WERI-Rb-1 (cell line): Measurements from ENCODE around the gene BCAS3.

Experiments used
- DNase-seq: peaks from one replicate; pipeline ENCODE4 v3.0.0-alpha.2; 2020
- H3K27ac ChIP-seq: fragments of 250-450 bp; sonication (Bioruptor Pico); 2 replicates; pipeline ENCODE4 v1.5.1; 2020; ENCODE audit warnings: mild to moderate bottlenecking, moderate library complexity
- H3K27me3 ChIP-seq: fragments of 250-450 bp; sonication (Bioruptor Pico); 2 replicates; pipeline ENCODE4 v1.5.1; 2021; ENCODE audit warnings: mild to moderate bottlenecking, low read depth, moderate library complexity; ENCODE audit not compliant: insufficient read depth, severe bottlenecking
- H3K36me3 ChIP-seq: fragments of 250-450 bp; sonication (Bioruptor Pico); 2 replicates; pipeline ENCODE4 v1.5.1; 2020; ENCODE audit warnings: mild to moderate bottlenecking, moderate library complexity
- H3K4me3 ChIP-seq: 2 replicates; pipeline ENCODE4 v1.5.1; 2011; ENCODE audit warnings: low read depth, mild to moderate bottlenecking, control low read depth, low read length
- H3K9me3 ChIP-seq: fragments of 250-450 bp; sonication (Bioruptor Pico); 2 replicates; pipeline ENCODE4 v1.5.1; 2021; ENCODE audit warnings: mild to moderate bottlenecking, moderate library complexity; ENCODE audit not compliant: severe bottlenecking
- TF ChIP-seq, protein P1 (sequence below): IDR thresholded peaks from 2 replicates; pipeline ENCODE4 v1.5.1; 2011; ENCODE audit warnings: low read depth, mild to moderate bottlenecking, control low read depth, inconsistent platforms, low read length

BCAS3 gene

GRCh38 chr17:61416211-61416539 is 738.5 kb downstream of the BCAS3 start:
- Histone ChIP-seq H3K36me3 (no peaks in the 10 kb centered on the region), H3K9me3 (no peaks in the 10 kb centered on the region), H3K27me3 (no peaks in the 10 kb centered on the region), H3K27ac (peak overlapping the region; percentile 51), H3K4me3 (no peak overlapping the region)
- DNase-seq: no peak
- TF ChIP-seq, protein P1, sequence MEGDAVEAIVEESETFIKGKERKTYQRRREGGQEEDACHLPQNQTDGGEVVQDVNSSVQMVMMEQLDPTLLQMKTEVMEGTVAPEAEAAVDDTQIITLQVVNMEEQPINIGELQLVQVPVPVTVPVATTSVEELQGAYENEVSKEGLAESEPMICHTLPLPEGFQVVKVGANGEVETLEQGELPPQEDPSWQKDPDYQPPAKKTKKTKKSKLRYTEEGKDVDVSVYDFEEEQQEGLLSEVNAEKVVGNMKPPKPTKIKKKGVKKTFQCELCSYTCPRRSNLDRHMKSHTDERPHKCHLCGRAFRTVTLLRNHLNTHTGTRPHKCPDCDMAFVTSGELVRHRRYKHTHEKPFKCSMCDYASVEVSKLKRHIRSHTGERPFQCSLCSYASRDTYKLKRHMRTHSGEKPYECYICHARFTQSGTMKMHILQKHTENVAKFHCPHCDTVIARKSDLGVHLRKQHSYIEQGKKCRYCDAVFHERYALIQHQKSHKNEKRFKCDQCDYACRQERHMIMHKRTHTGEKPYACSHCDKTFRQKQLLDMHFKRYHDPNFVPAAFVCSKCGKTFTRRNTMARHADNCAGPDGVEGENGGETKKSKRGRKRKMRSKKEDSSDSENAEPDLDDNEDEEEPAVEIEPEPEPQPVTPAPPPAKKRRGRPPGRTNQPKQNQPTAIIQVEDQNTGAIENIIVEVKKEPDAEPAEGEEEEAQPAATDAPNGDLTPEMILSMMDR: no peak

DNA sequence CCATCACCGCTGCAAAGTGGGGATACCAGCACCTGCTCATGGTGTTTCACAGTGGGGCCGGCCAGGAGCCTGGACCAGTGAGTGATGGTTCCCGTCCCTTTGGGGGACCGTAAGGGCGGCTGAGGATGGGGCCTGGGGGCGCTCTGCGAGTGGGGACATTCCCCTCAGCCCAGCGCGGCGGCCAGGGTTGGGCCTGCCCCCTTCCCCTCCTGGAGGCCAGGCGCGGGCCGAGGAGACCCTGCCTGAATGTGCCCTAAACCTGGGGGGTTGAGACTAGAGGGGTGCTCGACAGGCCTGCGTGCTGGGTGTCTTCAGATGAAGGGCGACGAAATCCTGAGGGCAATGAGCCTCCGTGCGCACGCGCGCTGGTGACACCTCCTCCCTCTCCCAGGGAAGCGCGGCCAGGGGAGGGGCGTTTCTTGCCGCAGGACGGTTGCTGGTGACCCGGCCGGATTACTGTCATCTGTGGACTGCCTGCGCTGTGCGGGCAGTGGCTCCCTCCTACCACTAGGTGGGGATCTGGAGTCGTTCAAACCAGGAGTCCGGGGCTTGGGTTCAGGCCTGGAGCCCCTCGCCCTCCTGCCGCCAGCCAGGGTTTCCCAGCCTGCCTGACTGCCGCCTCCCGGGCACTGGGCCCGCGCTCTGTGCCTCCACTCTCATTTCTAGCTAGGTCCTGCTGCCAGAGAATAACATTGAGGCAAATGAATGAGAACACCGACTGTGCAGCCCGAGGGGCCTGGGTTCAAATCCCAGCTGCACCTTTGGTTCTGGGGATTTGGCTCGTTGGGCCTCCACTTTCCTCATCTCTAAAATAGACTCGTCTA is 739.1 kb downstream of the BCAS3 start:
- TF ChIP-seq, protein P1: peak; percentile 99
- DNase-seq: peak; percentile 99
- Histone ChIP-seq H3K4me3 (no peak overlapping the region), H3K9me3 (no peaks in the 10 kb centered on the region), H3K36me3 (no peaks in the 10 kb centered on the region), H3K27ac (peak overlapping the region; percentile 51), H3K27me3 (no peaks in the 10 kb centered on the region)

DNA sequence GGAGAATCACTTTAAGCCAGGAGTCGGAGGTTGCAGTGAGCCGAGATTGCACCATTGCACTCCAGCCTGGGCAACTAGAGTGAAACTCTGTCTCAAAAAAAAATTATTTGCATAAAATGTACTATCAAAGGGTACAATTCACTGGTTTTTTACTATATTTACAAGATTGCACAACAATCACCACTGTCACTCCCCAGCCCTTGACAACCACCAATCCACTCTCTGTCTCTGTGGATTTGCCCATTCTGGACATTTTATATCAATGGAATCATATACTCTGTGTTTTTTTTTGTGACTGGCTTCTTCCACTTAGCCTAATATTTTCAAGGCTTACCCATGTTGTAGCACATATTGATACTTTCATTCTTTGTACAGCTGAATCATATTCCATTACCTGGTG is 740.8 kb downstream of the BCAS3 start:
- H3K27ac ChIP-seq: no peak overlapping the region
- no peaks in the 10 kb centered on the region for H3K36me3 ChIP-seq
- H3K27me3 ChIP-seq: no peaks in the 10 kb centered on the region
- no peak for DNase-seq
- TF ChIP-seq, protein P1: no peak
- no peaks in the 10 kb centered on the region for H3K9me3 ChIP-seq
- no peak overlapping the region for H3K4me3 ChIP-seq

DNA sequence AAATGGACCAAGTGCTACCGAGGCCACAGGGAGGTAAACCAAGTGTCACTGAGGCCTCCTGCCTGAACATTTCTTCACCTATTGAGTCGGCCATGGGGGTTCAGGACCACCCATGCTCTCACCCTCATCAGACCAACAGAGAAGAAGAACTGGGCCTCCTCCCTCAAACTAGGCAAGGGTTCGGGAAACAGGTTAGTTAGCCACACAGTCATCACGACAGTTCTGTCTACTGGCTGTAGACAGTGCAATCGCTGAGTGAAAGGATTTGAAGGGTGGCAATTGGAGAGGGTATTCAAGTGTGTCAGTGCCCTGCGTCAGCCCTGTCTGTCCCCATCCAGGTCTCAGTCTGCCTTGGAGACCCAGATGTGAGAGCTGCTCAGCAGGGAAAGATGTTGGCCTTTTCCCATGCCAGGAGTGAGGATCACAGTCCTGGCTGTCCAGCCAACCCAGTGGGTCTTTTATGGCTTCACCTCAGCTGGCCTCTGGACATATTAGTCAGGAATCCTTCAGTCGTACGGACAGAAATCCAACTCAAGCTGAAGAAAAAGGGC is 741.9 kb downstream of the BCAS3 start:
- no peaks in the 10 kb centered on the region for H3K9me3 ChIP-seq
- DNase-seq: no peak
- H3K4me3 ChIP-seq: no peak overlapping the region
- H3K36me3 ChIP-seq: no peaks in the 10 kb centered on the region
- TF ChIP-seq, protein P1: no peak
- H3K27ac ChIP-seq: no peak overlapping the region
- no peaks in the 10 kb centered on the region for H3K27me3 ChIP-seq

DNA sequence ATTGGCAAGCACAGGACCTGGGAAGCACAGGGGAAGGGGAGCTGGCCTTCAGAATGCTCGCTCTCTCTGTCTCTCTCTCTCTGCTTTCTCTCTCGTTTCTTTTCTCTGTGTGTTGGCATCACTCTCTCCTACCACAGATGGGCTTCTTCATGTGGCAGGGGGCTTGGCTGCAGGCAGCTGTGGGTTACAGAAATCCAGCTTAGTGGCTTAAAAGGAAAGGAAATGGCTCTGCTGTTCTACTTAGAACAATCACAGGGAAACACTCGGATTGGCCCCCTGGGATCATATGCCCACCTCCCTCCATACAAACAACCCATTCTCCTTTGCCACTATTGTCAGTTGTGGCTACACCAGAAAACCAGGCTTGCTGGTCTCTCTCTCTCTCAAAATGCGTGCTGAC is 742.4 kb downstream of the BCAS3 start:
- no peak overlapping the region for H3K4me3 ChIP-seq
- no peaks in the 10 kb centered on the region for H3K9me3 ChIP-seq
- TF ChIP-seq, protein P1: no peak
- peak; percentile 40 for DNase-seq
- H3K27ac ChIP-seq: no peak overlapping the region
- no peaks in the 10 kb centered on the region for H3K27me3 ChIP-seq
- H3K36me3 ChIP-seq: no peaks in the 10 kb centered on the region
